Activated CD8-positive, alpha-beta memory T cell treated with anti-CD3 and anti-CD28 coated beads, Interleukin-2, amount 50 U/mL, for 1 hour (primary cell): ENCODE results near the gene LMOD1.

Experiments
- DNase-seq: peaks from one replicate; pipeline ENCODE4 v3.0.0-alpha.2; 2020; ENCODE audit errors: extremely low read depth

LMOD1 gene

DNA sequence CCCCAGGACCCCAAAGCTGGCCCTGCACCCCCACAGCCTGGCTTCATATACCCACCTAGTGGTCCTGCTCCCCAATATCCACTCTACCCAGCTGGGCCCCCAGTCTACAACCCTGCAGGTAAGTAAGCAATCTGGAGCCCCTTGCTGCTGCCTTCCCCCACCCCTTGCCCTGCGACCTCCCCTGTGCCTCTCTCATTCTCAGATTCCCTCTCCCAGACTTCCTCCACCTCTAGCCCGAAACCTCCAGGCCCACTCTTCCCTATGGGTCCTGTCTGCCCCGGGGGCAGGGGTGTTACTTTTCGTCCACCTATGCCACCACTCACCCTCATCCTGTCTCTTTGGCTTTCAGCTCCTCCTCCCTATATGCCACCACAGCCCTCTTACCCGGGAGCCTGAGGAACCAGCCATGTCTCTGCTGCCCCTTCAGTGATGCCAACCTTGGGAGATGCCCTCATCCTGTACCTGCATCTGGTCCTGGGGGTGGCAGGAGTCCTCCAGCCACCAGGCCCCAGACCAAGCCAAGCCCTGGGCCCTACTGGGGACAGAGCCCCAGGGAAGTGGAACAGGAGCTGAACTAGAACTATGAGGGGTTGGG, 54.8 kb downstream of the LMOD1 start:
- DNase-seq, result no peak

DNA sequence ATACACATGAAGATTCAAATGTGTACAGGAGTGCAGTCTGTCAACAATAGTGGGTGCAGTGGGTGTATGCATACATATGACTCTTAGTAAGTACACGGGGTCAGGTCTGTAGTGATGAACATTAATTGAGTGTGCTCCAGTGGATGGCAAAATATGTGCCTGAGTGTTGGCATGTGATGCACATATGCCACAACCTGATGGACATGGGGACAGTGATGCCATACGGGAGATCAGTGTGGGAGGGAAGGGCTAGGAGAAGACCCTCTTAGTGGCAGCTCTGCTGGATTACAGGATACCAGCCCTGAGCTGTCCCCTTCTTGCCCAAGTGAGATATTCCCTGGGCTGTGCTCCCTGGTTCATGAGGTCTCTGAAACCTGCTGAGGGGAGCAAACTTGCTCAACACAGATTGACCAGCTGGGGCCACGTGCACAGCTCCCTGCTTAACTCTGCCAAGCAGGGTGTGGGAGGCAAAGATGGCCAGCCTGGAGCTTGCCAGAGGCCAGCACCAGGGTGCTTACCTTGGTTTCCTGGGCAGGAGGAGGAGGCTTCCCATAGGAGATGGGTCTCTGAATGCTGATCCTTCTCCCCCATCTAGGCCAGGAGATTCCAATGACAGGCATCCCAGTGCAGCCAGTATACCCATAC, 55.4 kb downstream of the LMOD1 start:
- no peak for DNase-seq

DNA sequence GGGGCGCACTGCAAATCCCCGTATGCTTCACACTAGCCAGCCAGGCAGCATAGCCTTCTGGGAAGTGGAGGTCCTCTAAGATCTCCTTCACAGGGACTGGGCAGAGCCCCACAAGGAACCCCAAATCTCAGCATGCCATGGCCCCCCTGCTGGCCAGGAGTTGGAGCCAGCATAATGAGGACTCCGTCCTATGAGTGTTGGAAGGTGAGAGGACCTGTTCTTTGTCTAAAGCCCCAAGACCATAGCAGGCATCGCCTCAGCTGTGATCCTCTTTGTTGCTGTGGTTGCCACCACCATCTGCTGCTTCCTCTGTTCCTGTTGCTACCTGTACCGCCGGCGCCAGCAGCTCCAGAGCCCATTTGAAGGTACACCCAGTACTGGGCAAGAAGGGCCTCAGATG, 56.1 kb downstream of the LMOD1 start:
- no peak for DNase-seq

DNA sequence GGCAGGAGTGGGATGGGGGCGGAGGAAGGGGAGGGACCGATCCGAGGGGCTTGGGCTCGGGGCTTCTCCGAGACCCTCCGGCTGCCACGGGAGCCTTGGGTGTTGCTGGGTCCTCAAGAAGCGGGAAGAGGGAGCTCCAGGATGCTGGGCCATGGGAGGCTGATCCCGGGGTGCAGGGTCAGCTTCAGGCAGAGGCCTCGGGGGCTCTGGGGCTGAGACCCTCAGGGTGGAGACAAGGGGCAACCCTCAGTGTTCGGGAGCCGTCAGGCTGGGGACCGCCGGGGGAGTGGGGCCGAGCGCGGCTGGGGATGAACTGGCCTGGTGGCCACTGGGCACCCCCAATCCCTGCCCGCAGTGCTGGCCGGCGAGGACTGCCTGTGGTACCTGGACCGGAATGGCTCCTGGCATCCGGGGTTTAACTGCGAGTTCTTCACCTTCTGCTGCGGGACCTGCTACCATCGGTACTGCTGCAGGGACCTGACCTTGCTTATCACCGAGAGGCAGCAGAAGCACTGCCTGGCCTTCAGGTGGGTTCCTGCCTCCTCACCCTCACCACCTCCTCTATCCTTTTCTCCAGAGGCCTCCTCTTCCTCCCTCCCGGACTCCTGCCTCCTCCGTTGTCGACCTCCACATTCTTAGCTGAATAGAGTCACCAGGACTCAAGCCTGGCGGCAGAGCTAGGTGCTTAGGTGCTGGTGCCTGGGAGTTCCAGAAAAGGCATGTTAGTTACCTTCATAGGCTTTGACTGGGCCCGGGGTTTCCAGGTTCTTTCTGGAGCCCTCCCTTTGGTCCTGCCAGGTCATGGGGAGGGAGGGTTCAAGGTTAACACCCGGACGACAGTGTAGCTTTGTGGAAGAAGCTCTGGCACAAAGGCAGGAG, 57.0 kb downstream of the LMOD1 start:
- no peak for DNase-seq

DNA sequence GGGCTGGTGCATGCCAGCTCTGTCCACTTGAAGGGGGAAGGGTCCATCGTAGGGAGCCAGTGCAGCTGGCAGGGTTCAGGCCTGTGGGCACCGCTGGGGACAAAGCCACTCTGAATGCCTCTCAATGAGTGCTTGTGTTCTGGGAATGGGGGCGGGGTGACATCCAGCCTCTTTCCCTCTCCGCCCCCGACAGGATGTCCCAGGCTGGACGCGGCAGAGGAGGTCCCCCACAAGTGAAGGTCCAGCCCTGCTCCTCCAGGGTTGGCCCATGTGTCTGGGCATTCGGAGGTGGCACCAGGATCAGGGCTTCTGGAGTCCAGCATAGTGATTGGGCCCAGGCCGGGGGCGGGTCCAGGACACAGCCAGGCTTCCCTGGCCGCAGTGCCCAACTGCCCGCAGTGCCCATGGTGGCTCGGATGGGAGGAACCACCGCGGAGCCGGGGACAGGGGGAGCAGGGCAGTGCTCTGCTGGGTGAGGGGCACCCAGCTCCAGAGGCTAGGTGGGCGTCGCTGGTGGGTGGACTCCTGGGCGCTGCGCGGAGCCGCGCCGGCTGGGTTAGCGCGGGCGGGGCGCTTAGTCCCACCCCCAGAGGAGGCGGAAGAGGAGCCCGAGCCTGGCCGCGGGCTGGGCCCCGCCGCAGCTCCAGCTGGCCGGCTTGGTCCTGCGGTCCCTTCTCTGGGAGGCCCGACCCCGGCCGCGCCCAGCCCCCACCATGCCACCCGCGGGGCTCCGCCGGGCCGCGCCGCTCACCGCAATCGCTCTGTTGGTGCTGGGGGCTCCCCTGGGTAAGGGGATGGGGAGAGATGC, 57.9 kb downstream of the LMOD1 start, which contains the start of gene SHISA4:
SHISA4 (plus strand) TSS at position 617 of the 808 bp plus-strand sequence; CDS start at position 714, 97 bp downstream.
- DNase-seq, result no peak

DNA sequence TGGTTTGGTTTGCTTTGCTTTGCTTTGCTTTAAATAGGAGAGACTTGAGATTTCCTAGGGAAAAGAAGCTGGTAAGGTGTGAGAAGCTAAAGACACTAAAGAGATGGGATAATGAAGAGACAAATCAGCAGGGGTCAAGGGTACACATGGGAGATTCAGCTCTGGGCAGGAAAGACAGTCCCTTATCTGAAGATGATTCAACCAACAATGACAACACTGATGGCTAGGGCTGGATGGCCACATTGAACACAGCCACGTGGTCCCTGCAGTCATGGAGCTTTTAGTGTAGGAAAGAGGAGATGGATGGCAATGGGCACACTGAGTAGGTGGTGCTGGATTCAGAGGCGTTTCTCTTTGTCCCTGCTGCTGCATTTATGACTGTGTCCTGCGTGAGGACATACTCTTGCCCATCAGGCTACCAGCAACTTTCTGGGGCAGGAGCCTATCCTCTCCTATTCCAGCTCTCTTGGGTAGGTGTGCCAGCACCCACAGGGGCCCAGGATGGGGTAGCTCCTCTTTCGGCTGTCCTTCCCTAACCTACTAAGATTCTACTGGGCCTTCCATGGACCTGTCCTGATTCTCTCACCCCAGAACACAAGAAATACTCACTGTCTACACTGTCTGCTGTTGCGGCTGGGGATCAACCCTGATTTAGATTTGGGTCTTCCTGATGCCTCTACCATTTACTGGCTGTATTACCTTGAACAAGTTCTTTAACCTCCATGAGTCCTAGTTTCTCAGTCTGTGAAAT, 59.1 kb downstream of the LMOD1 start:
- no peak for DNase-seq

DNA sequence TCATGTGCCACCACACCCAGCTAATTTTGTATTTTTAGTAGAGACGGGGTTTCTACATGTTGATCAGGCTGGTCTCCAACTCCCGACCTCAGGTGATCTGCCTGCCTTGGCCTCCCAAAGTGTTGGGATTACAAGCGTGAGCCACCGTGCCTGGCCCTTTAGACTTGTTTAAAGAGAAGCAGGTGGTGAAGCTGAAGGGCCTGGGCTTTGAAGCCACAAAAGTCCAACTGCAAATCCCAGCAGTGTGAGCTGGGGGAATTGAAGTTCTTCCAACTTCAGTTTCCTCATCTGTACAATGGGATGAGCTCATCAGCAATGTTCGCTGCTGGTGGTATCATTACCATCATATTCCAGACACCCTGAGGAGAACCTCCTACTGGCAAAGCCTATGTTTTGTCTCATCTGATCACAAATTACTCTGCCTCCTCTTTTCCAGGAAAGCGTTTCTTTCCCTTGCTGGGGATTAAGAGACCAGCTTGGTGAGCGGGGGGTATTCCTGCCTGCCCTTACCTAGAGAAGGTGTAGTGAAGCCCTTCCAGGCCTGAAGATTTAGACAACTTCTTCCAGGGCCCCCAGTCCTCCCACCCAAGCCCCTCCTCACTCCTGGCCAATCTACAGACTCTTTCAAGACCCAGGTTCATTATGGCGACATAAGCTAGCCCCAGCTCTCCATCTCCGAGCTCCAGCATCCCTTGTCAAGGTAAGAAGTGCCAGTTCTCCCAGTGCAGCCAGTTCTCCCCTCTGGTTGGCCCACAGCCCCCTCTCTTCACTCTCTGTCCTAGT, 60.1 kb downstream of the LMOD1 start:
- no peak for DNase-seq

DNA sequence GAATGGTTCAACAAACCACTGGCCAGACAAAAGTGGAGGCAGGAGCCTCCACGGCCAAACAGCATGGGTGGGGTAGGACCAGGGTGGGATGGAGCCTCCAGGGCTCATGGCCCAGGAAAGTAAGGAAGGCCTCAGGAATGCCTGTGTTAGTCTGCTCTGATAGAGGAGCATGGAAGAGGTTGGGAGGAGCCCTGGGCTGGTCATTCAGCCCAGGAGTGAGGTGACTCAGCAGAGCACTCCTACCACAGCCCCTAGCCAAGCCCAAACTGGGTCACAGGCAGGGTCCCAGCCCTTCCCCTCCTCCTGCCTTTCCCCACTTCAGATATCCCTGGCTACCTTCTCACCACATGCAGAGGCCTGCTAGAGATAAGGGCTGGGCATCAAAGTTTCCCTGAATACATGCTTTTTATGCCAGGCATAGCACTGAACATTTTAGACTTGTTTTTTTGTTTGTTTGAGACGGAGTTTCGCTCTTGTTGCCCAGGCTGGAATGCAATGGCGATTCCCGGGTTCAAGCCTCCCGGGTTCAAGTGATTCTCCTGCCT, 60.7 kb downstream of the LMOD1 start:
- DNase-seq, result no peak

DNA sequence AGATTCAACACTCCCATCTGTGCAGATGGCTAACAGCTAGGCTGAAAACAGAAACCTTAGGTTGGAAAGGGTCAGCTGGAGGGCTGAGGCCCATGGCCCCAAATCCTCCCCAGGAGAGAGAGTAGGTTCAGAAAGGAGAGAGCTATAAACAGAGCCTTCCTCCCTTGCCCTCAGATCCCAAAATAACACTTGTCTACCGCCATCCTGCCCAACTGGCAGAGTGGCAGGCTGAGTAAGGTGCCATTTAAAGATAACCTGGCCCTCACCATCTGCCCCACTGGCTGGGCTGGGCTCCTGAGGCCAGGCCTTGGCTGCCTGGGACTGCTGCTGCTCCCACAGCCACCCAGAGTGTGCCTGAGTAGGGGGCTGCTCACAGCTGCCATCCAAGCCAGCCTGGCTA, 61.9 kb downstream of the LMOD1 start:
- DNase-seq, result no peak

DNA sequence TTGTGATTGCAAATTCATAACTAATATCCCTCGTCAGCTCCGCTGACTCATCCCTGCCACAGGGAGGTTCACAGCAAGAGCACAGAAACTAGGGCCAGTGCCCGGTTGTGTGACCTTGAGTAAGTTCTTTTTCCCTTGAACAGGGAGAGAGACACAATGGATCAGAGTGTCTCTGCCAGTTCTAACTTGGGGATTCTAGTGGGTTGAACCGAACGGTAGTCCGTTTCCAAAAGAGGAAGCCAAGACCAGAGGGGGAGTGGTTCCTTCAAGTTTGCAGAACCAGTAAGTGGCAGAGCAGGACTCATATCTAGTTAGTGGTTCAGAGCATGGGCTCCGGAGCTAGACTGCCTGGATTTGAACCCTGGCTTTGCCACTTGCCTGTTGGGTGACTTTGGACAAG, 62.6 kb downstream of the LMOD1 start:
- no peak for DNase-seq

DNA sequence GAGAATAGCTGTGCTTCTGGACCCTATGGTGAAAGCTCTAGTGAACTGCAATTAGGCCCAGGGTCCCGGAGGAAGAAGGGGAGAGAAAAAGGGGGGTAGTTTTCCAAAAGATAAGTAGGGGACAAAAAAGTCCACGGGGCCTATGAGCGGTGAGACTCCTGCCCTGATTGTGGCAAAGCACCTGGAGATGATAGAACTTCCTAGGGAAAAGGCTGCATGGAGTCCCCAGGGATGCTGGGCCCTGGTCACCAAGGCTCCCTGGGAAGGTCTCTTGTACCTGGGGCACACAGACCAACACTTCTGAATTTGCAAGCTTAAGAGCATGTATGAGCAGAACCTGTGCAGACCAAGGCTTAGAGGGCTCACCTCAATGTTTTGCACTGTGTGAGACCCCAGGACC, 63.1 kb downstream of the LMOD1 start:
- no peak for DNase-seq

DNA sequence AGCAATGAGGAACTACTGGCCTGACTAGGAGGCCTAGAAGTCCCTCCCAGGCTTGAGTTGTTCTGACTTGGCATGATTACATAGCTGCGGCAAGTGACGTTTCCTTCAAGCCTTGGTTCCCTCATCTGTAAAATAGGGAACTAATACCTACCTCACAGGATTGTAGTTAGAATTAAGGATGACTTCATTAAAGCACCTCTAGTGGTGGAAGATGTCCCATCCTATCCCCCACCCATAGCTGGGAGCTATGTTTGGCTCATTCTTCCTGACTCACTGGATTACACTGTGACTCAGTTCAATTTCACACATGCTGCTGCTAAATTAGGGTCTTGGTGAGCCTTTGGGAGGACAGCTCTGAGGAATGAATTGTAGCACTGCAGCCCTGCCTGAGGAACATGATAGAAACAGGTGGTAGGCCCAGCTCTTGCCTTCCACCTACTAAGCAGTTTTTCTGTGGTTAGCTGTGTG, 63.6 kb downstream of the LMOD1 start:
- DNase-seq, result no peak

DNA sequence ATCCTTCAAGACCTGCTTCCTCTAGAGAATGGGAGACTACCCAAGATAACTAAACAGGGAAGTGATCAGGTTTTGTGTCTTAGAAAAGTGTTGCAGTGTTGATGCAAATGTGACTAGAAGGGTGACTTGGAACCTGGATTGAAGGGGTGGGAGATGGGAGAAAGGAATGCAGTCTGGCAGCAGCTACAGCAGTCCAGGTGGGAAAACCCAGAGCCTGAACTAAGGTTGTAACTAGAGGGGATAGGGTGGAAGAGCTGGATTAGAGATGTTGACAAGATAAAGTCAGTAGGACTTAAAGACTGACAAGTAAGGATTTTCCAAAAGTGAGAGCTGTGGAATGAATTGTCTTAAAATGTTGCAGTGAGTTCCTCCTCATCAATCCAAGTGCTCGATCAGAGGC, 64.7 kb downstream of the LMOD1 start:
- no peak for DNase-seq

DNA sequence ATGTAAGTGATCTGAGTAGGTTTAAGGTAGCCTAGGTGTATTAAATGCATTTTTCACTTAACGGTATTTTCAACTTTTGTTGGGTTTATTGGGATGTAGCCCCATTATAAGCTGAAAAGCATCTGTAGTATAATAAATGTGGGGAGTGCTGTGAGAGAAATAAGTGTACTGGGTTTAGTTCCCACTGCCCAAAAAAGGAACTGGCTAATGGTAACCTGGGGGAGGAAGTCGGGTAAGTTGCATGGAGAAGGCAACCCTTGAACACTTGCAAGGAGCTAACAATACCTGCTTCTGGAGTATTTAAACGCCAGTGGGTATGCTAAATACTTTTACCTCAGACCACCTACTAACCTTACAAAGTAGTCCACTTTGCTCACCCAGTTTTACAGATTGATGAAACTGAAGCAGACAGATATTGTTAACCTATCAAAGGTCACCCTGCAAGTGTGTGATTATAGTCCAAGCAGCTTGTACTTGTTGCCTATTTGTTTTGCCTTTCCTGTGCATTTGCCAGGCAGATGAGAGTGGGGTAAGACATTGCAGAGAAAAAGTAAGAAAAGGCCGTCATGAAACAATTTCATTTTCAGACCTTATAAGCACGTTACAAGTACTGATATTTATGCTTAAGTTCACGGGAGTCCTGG, 65.3 kb downstream of the LMOD1 start:
- no peak for DNase-seq

DNA sequence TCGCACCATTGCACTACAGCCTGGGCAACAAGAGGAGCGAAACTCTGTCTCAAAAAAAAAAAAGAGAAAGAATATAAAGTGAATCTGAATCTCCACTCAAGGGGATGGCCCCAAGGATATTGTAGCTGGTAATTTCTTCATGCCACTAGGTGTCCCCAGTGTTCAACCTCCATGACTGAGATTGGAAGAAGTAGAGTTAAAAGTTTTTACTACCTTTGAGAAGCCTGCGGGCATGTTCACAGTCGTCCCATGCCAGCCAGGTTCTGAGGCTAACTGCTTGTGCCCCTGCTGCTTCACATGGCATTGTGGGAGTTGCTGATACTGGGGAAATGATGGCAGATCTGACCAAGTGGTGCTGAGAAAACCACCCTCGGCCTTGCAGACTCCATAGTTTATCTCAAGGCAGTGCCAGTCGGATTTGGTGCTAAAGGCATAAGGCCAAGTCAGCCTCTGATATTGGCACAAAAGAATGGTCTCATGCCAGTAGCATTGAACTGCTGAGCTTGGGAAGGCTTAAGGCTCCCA, 68.4 kb downstream of the LMOD1 start:
- DNase-seq, result no peak

DNA sequence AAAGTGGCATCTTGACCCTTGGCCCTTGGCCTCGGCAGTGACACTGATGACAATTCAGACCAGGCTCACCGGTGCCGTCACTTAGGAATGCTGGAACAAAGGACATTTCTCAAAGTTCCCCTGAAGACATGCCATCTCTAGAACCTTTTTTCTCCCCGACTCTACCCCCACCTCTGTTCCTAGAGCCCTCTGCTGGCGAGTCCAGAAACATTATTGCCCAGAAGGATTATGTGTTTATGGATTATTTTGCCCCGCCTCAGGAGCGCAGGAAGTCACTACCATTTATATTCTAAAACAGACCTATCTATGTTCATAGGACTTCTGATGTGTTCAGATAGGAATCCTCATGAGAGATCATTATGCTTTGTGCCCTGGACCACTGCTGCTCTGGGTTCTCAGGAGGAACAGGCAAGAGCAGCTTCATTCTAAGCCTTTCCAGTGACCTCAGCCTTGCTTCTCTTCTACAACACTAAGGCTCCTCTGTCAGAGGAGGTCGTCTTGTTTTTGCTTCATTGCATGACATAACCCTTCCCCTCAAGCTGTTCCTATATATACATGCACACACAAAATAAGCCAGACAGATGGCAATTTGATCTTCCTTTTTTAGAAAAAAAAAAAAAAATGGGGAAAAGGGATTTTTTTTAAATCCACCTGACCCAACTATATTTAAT, 70.1 kb downstream of the LMOD1 start:
- DNase-seq, result no peak

DNA sequence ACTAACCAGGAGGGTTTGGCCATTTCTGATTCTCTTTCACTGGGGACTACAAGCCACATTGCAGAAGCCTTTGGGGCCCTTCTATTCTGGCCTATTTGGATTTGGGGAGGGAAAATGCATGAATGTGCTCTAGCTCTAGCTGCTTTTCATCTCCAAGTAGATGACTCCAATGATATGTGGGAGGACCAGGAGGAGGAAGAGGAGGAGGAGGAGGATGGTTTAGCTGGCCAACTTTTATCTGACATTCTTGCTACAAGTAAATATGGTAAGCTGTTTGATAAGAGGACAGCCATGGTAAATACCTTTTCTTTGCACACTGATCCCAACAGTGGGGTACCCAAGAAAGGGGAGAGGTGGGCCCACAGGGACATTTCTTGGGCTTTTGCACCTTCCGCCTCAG, 71.7 kb downstream of the LMOD1 start:
- no peak for DNase-seq

DNA sequence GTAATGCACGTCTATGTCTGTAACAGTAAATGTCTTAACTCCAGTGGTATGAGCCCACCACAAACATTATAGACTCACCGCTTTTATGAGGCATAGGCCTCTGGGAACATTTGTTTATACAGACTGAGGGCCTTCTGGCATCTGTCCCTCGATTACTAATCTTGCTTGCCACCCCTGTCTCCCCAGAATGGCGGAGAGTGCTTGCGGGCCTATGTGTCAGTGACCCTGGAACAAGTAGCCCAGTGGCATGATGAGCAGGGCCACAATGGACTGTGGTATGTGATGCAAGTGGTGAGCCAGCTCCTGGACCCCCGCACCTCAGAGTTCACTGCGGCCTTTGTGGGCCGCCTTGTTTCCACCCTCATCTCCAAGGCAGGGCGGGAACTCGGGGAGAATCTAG, 76.0 kb downstream of the LMOD1 start:
- no peak for DNase-seq

DNA sequence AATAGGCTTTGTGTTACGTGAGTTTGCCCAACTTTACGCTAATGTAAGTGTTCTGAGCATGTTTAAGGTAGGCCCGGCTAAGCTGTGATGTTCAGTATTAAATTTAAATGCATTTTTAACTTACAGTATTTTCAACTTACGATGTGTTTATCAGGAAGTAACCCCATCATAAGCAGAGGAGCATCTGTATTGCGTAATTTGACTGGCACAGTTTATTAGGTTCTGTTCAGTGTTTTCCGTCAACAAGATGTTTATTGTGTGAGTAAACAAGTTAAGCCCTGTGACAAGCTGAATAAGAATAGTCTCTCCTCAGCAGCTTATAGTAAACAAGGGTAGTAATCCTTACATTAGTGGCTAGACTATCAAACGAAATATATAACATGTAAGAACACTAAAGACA, 84.9 kb downstream of the LMOD1 start:
- no peak for DNase-seq
